GM18861 (cell line): Measurements from ENCODE around the gene MRPL44.

Experiments
- ATAC-seq: cut with Tn5 transposase; IDR thresholded peaks from one replicate; pipeline ENCODE4 v1.9.1; 2021; ENCODE audit not compliant: unreplicated experiment

MRPL44 gene

GRCh38 chr2:223935459-223936125 lies 21.7 kb upstream of the MRPL44 start:
- ATAC-seq, result no peak

- no peak for ATAC-seq
Observed at GRCh38 chr2:223936862-223937326, 20.4 kb upstream of the MRPL44 start.

GRCh38 chr2:223937535-223937934 lies 19.7 kb upstream of the MRPL44 start:
- ATAC-seq, result no peak

- ATAC-seq, result peak; percentile 37
Observed at GRCh38 chr2:223939438-223939837, 17.8 kb upstream of the MRPL44 start.

- ATAC-seq, result peak; percentile 39
Observed at GRCh38 chr2:223941579-223942277, 15.5 kb upstream of the MRPL44 start.

GRCh38 chr2:223943135-223943534 lies 14.1 kb upstream of the MRPL44 start:
- ATAC-seq, result no peak

- no peak for ATAC-seq
Observed at GRCh38 chr2:223943561-223944008, 13.7 kb upstream of the MRPL44 start.

- no peak for ATAC-seq
Observed at GRCh38 chr2:223944166-223944702, 13.0 kb upstream of the MRPL44 start.

- ATAC-seq, result peak; percentile 75
Observed at GRCh38 chr2:223944703-223945531, 12.3 kb upstream of the MRPL44 start, which contains the start of gene WDFY1. TSS of gene WDFY1 (minus strand) at chr2:223945335. CDS start at chr2:223945284, 51 bp downstream.

- ATAC-seq, result no peak
Observed at GRCh38 chr2:223945755-223946154, 11.5 kb upstream of the MRPL44 start.

- ATAC-seq, result no peak
Observed at GRCh38 chr2:223947711-223948205, 9.5 kb upstream of the MRPL44 start.

- ATAC-seq, result no peak
Observed at GRCh38 chr2:223949241-223949840, 7.9 kb upstream of the MRPL44 start.

- ATAC-seq, result no peak
Observed at GRCh38 chr2:223950448-223951347, 6.6 kb upstream of the MRPL44 start.

- ATAC-seq, result peak; percentile 43
Observed at GRCh38 chr2:223952280-223952968, 4.8 kb upstream of the MRPL44 start.

GRCh38 chr2:223954401-223954800 lies 2.9 kb upstream of the MRPL44 start:
- ATAC-seq, result no peak

- ATAC-seq, result peak; percentile 24
Observed at GRCh38 chr2:223956300-223956699, 963 bp upstream of the MRPL44 start.

- no peak for ATAC-seq
Observed at GRCh38 chr2:223959688-223960087, 2.4 kb downstream of the MRPL44 start.

GRCh38 chr2:223967981-223968380 lies 10.7 kb downstream of the MRPL44 start:
- ATAC-seq, result no peak

GRCh38 chr2:223969315-223969714 lies 12.1 kb downstream of the MRPL44 start:
- no peak for ATAC-seq
